ENCODE data around the gene TTLL3. TPM values are rescaled to one million over a fixed set of nuclear protein-coding genes. Genes with fewer than 3 reads are reported as not detected.
A peak's percentile ranks its signal among the peaks of the same experiment; 100 is the strongest.

The TTLL3 gene
- total and polyA plus RNA-seq, 4 experiments from 2014 or later: 3.0 to 91.7 (median 43.6) TPM

GRCh38 chr3:9777694-9778021 lies 32.4 kb upstream of the TTLL3 start:
- Mint-ChIP-seq H3K4me3 (no peak overlapping the region), H3K27me3 (no peaks in the 10 kb centered on the region), H3K36me3 (peaks cover 9 to 11% of the 10 kb centered on the region in 2 donors), H3K4me1 (peaks cover 36 to 53% (median 45%) of the 10 kb centered on the region in 4 donors), H3K9me3 (no peaks in the 10 kb centered on the region), H3K27ac (peak overlapping the region in 2 of 7 donors; percentile 36 to 75)
- no peaks in the 10 kb centered on the region for H3K9me3 ChIP-seq (ENCODE audit: control insufficient read depth in 1 of 2, low read length in 2 of 2)
- peaks cover 45% of the 10 kb centered on the region for H3K4me1 ChIP-seq (ENCODE audit: insufficient read depth, low read length)
- no peak for DNase-seq
- peaks cover 8% of the 10 kb centered on the region for H3K36me3 ChIP-seq (ENCODE audit: insufficient read depth, low read length)
- CTCF ChIA-PET (ENCODE audit: partially characterized antibody): interaction anchor here (1.1 kb wide), 1 partner anchor 154 kb away, joined by 3 read pairs; no protein-coding TSS in a partner anchor
- POLR2A ChIA-PET (ENCODE audit: partially characterized antibody): interaction anchor here (0.6 to 2.8 kb wide), 4 partner anchors 8 to 31 kb away, joined by 3 to 9 read pairs (median 4); partner anchors contain the start of genes ARPC4, CAMK1 and OGG1
- no peaks in the 10 kb centered on the region for H3K27me3 ChIP-seq (ENCODE audit: insufficient read depth, low read length)
- H3K4me3 ChIP-seq (ENCODE audit: low read length in 2 of 2): no peak overlapping the region
- H3K27ac ChIP-seq (ENCODE audit: low read depth, low read length): no peak overlapping the region
- intact Hi-C loops (cut with micrococcal nuclease): no loop called here

GRCh38 chr3:9778143-9779074 lies 31.7 kb upstream of the TTLL3 start:
- intact Hi-C loops (cut with micrococcal nuclease): no loop called here

GRCh38 chr3:9779075-9779593 lies 30.9 kb upstream of the TTLL3 start:
- Histone ChIP-seq H3K27me3 (ENCODE audit: insufficient read depth, low read length) (no peaks in the 10 kb centered on the region), H3K4me3 (ENCODE audit: low read length in 2 of 2) (no peak overlapping the region), H3K27ac (ENCODE audit: low read depth, low read length) (peak overlapping the region; percentile 50), H3K36me3 (ENCODE audit: insufficient read depth, low read length) (peaks cover 13% of the 10 kb centered on the region), H3K4me1 (ENCODE audit: insufficient read depth, low read length) (peaks cover 45% of the 10 kb centered on the region), H3K9me3 (ENCODE audit: control insufficient read depth in 1 of 2, low read length in 2 of 2) (no peaks in the 10 kb centered on the region)
- Mint-ChIP-seq H3K36me3 (peaks cover 13 to 20% of the 10 kb centered on the region in 2 donors), H3K27ac (peak overlapping the region; percentile 75 to 90 (median 89)), H3K27me3 (no peaks in the 10 kb centered on the region), H3K4me3 (peak overlapping the region in 7 of 8 donors; percentile 39 to 77 (median 69)), H3K4me1 (peaks cover 40 to 57% (median 48%) of the 10 kb centered on the region in 4 donors), H3K9me3 (no peaks in the 10 kb centered on the region)
- intact Hi-C loops (cut with micrococcal nuclease): no loop called here
- no peak for DNase-seq
- ChIA-PET CTCF (ENCODE audit: partially characterized antibody) (no interaction called here), POLR2A (ENCODE audit: partially characterized antibody) (interaction anchor here (1.4 to 2.8 kb wide), 2 partner anchors 14 to 154 kb away, joined by 5 to 9 read pairs; partner anchors contain the start of genes ARPC4 and CRELD1)

More at GRCh38 chr3:9778143-9779074, 31.7 kb upstream of the TTLL3 start:
- Mint-ChIP-seq H3K36me3 (peaks cover 13 to 17% of the 10 kb centered on the region in 2 donors), H3K4me1 (peaks cover 40 to 57% (median 48%) of the 10 kb centered on the region in 4 donors), H3K27ac (peak overlapping the region in 4 of 7 donors; percentile 31 to 90 (median 77)), H3K27me3 (no peaks in the 10 kb centered on the region), H3K9me3 (no peaks in the 10 kb centered on the region), H3K4me3 (peak overlapping the region in 4 of 8 donors; percentile 7 to 40 (median 25))
- CTCF ChIA-PET (ENCODE audit: partially characterized antibody): interaction anchor here (1.1 kb wide), 1 partner anchor 154 kb away, joined by 3 read pairs; no protein-coding TSS in a partner anchor
- POLR2A ChIA-PET (ENCODE audit: partially characterized antibody): interaction anchor here (0.6 to 2.8 kb wide), 4 partner anchors 9 to 31 kb away, joined by 3 to 9 read pairs (median 4); partner anchors contain the start of genes ARPC4, CAMK1 and OGG1
- DNase-seq: no peak
- Histone ChIP-seq H3K4me3 (ENCODE audit: low read length in 2 of 2) (no peak overlapping the region), H3K4me1 (ENCODE audit: insufficient read depth, low read length) (peaks cover 45% of the 10 kb centered on the region), H3K27ac (ENCODE audit: low read depth, low read length) (no peak overlapping the region), H3K27me3 (ENCODE audit: insufficient read depth, low read length) (no peaks in the 10 kb centered on the region), H3K9me3 (ENCODE audit: control insufficient read depth in 1 of 2, low read length in 2 of 2) (no peaks in the 10 kb centered on the region), H3K36me3 (ENCODE audit: insufficient read depth, low read length) (peaks cover 8% of the 10 kb centered on the region)

- H3K4me1 ChIP-seq (ENCODE audit: insufficient read depth, low read length): peaks cover 45% of the 10 kb centered on the region
- H3K27me3 Mint-ChIP-seq: no peaks in the 10 kb centered on the region
- H3K27ac Mint-ChIP-seq: peak overlapping the region; percentile 73 to 90 (median 89)
- H3K9me3 Mint-ChIP-seq: no peaks in the 10 kb centered on the region
- DNase-seq: peak in 4 of 5 donors; percentile 19 to 50 (median 36)
- H3K4me1 Mint-ChIP-seq: peaks cover 40 to 57% (median 48%) of the 10 kb centered on the region in 4 donors
- intact Hi-C loops (cut with micrococcal nuclease): loop anchor here (5.0 kb wide), 1 partner anchor 957 kb away; no protein-coding TSS in a partner anchor
- H3K4me3 Mint-ChIP-seq: peak overlapping the region in 7 of 8 donors; percentile 39 to 77 (median 69)
- H3K36me3 ChIP-seq (ENCODE audit: insufficient read depth, low read length): peaks cover 14% of the 10 kb centered on the region
- peak overlapping the region; percentile 50 for H3K27ac ChIP-seq (ENCODE audit: low read depth, low read length)
- peaks cover 15 to 27% of the 10 kb centered on the region in 2 donors for H3K36me3 Mint-ChIP-seq
- no peaks in the 10 kb centered on the region for H3K9me3 ChIP-seq (ENCODE audit: control insufficient read depth in 1 of 2, low read length in 2 of 2)
- ChIA-PET POLR2A (ENCODE audit: partially characterized antibody) (interaction anchor here (0.6 to 2.8 kb wide), 6 partner anchors 13 to 153 kb away, joined by 3 to 11 read pairs (median 6); partner anchors contain the start of genes ARPC4, BRPF1, CRELD1 and TADA3), CTCF (ENCODE audit: partially characterized antibody) (interaction anchor here (1.3 to 1.5 kb wide), 2 partner anchors 13 to 34 kb away, joined by 3 read pairs; partner anchors contain the start of genes ARPC4 and TADA3)
- H3K27me3 ChIP-seq (ENCODE audit: insufficient read depth, low read length): no peaks in the 10 kb centered on the region
- H3K4me3 ChIP-seq (ENCODE audit: low read length in 2 of 2): peak overlapping the region in 1 of 2 donors; percentile 2
These were observed 30.2 kb upstream of the TTLL3 start for GRCh38 chr3:9779721-9780457.

GRCh38 chr3:9780458-9780812 lies 29.6 kb upstream of the TTLL3 start:
- CTCF ChIA-PET (ENCODE audit: partially characterized antibody): interaction anchor here (1.1 to 1.9 kb wide), 4 partner anchors 9 to 152 kb away, joined by 3 to 8 read pairs (median 3); partner anchors contain the start of genes ARPC4 and TADA3
- H3K9me3 ChIP-seq (ENCODE audit: control insufficient read depth in 1 of 2, low read length in 2 of 2): no peaks in the 10 kb centered on the region
- DNase-seq: no peak
- H3K4me3 ChIP-seq (ENCODE audit: low read length in 2 of 2): no peak overlapping the region
- Mint-ChIP-seq H3K4me1 (peaks cover 40 to 57% (median 48%) of the 10 kb centered on the region in 4 donors), H3K9me3 (no peaks in the 10 kb centered on the region), H3K27ac (peak overlapping the region; percentile 73 to 90 (median 89)), H3K27me3 (no peaks in the 10 kb centered on the region), H3K36me3 (peaks cover 20 to 31% of the 10 kb centered on the region in 2 donors), H3K4me3 (peak overlapping the region; percentile 17 to 77 (median 54))
- H3K27me3 ChIP-seq (ENCODE audit: insufficient read depth, low read length): no peaks in the 10 kb centered on the region
- POLR2A ChIA-PET (ENCODE audit: partially characterized antibody): interaction anchor here (0.6 to 2.3 kb wide), 6 partner anchors 12 to 153 kb away, joined by 3 to 11 read pairs (median 4); partner anchors contain the start of genes ARPC4, BRPF1, CRELD1 and TADA3
- H3K4me1 ChIP-seq (ENCODE audit: insufficient read depth, low read length): peaks cover 45% of the 10 kb centered on the region
- peak overlapping the region; percentile 50 for H3K27ac ChIP-seq (ENCODE audit: low read depth, low read length)
- H3K36me3 ChIP-seq (ENCODE audit: insufficient read depth, low read length): peaks cover 14% of the 10 kb centered on the region
- intact Hi-C loops (cut with micrococcal nuclease): loop anchor here (5.0 kb wide), 1 partner anchor 957 kb away; no protein-coding TSS in a partner anchor

- H3K4me1 ChIP-seq (ENCODE audit: insufficient read depth, low read length): peaks cover 45% of the 10 kb centered on the region
- H3K9me3 ChIP-seq (ENCODE audit: control insufficient read depth in 1 of 2, low read length in 2 of 2): no peaks in the 10 kb centered on the region
- H3K27ac ChIP-seq (ENCODE audit: low read depth, low read length): no peak overlapping the region
- peaks cover 14% of the 10 kb centered on the region for H3K36me3 ChIP-seq (ENCODE audit: insufficient read depth, low read length)
- Mint-ChIP-seq H3K4me1 (peaks cover 41 to 57% (median 48%) of the 10 kb centered on the region in 4 donors), H3K9me3 (no peaks in the 10 kb centered on the region), H3K4me3 (peak overlapping the region in 3 of 8 donors; percentile 17 to 77 (median 71)), H3K27ac (peak overlapping the region; percentile 66 to 90 (median 89)), H3K27me3 (no peaks in the 10 kb centered on the region), H3K36me3 (peaks cover 22 to 34% of the 10 kb centered on the region in 2 donors)
- ChIA-PET CTCF (ENCODE audit: partially characterized antibody) (interaction anchor here (1.1 to 1.9 kb wide), 5 partner anchors 9 to 151 kb away, joined by 3 to 8 read pairs (median 3); partner anchors contain the start of genes ARPC4 and TADA3), POLR2A (ENCODE audit: partially characterized antibody) (interaction anchor here (0.6 to 2.3 kb wide), 7 partner anchors 10 to 152 kb away, joined by 3 to 11 read pairs (median 3); partner anchors contain the start of genes ARPC4, BRPF1, OGG1 and TADA3)
- intact Hi-C loops (cut with micrococcal nuclease): loop anchor here (5.0 kb wide), 1 partner anchor 956 kb away; no protein-coding TSS in a partner anchor
- no peak overlapping the region for H3K4me3 ChIP-seq (ENCODE audit: low read length in 2 of 2)
- DNase-seq: no peak
- H3K27me3 ChIP-seq (ENCODE audit: insufficient read depth, low read length): no peaks in the 10 kb centered on the region
These were observed 29.2 kb upstream of the TTLL3 start for GRCh38 chr3:9780910-9781309.

Measured in CD4-positive, alpha-beta memory T cell (primary cell).